ENCODE measurements around the gene CUX1.

DNA sequence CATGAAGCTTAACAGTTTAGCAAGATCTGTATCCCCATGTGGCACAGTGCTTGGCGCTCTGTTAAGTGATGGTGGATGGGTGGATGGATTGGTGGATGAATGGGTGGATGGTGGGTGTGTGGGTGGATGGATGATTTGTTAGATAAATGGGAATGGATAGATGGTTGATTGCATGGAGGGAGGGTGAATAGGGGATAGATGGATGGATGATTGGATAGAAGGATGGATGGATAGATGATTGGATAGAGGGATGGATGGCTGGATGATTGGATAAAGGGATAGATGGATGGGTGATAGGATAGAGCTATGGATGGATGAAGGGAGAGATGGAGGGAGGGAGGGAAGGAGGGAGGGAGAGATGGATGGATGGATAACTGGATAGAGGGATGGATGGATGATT, 229.7 kb downstream of the CUX1 start:
- TF ChIP-seq, protein P1, sequence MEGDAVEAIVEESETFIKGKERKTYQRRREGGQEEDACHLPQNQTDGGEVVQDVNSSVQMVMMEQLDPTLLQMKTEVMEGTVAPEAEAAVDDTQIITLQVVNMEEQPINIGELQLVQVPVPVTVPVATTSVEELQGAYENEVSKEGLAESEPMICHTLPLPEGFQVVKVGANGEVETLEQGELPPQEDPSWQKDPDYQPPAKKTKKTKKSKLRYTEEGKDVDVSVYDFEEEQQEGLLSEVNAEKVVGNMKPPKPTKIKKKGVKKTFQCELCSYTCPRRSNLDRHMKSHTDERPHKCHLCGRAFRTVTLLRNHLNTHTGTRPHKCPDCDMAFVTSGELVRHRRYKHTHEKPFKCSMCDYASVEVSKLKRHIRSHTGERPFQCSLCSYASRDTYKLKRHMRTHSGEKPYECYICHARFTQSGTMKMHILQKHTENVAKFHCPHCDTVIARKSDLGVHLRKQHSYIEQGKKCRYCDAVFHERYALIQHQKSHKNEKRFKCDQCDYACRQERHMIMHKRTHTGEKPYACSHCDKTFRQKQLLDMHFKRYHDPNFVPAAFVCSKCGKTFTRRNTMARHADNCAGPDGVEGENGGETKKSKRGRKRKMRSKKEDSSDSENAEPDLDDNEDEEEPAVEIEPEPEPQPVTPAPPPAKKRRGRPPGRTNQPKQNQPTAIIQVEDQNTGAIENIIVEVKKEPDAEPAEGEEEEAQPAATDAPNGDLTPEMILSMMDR (IDR thresholded peaks at IDR 0.05; ENCODE audit: insufficient read depth, low read length): no peak
- no peak for TF ChIP-seq POLR2AphosphoS5 (IDR thresholded peaks at IDR 0.05; ENCODE audit: low read depth)
- no peak for TF ChIP-seq GABPA (IDR thresholded peaks at IDR 0.05; ENCODE audit: low read depth)
- TF ChIP-seq, protein P2, sequence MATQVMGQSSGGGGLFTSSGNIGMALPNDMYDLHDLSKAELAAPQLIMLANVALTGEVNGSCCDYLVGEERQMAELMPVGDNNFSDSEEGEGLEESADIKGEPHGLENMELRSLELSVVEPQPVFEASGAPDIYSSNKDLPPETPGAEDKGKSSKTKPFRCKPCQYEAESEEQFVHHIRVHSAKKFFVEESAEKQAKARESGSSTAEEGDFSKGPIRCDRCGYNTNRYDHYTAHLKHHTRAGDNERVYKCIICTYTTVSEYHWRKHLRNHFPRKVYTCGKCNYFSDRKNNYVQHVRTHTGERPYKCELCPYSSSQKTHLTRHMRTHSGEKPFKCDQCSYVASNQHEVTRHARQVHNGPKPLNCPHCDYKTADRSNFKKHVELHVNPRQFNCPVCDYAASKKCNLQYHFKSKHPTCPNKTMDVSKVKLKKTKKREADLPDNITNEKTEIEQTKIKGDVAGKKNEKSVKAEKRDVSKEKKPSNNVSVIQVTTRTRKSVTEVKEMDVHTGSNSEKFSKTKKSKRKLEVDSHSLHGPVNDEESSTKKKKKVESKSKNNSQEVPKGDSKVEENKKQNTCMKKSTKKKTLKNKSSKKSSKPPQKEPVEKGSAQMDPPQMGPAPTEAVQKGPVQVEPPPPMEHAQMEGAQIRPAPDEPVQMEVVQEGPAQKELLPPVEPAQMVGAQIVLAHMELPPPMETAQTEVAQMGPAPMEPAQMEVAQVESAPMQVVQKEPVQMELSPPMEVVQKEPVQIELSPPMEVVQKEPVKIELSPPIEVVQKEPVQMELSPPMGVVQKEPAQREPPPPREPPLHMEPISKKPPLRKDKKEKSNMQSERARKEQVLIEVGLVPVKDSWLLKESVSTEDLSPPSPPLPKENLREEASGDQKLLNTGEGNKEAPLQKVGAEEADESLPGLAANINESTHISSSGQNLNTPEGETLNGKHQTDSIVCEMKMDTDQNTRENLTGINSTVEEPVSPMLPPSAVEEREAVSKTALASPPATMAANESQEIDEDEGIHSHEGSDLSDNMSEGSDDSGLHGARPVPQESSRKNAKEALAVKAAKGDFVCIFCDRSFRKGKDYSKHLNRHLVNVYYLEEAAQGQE (IDR thresholded peaks at IDR 0.05; ENCODE audit: insufficient replicate concordance, low read depth): no peak
- no peak for TF ChIP-seq SPI1 (IDR thresholded peaks at IDR 0.05; ENCODE audit: borderline replicate concordance, low read depth)

All from HL-60 (cell line).